Activated CD8-positive, alpha-beta memory T cell treated with anti-CD3 and anti-CD28 coated beads, Interleukin-2, amount 50 U/mL, for 4 hours (primary cell): ENCODE results near the gene TGFB1I1.
"Not testable (repeated sequence)": the region's sequence is repeated elsewhere in the genome, so short reads cannot be mapped to it uniquely, and the experiment has no call there.

ENCODE experiments used
- DNase-seq: peaks from one replicate; pipeline ENCODE4 v3.0.0-alpha.2; 2020

TGFB1I1 gene

DNA sequence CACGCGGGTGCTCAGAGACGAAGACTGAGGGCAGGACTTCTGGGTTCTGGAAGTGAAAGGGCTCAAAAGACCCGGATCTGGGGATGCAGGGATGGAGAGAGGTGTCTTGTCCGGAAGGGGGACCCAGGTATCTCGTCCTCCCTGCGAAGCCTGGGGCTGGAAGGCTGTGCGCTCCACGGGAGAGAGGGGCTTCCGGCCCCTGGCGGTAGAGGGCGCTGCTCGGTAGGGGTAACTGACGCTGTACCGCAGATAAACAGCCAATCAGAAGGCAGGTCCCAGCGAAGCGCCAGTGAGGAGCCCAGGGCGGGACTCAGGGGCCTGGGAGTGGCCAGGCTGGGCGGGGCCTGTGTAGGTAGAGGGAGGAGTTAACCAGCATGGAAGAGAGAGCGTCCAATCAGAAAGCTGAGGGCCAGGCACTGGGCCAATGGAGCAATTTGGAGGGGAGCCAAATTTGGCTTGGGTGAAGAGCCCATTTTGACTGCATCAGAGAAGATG lies 804 bp downstream of the TGFB1I1 start:
- no peak for DNase-seq

DNA sequence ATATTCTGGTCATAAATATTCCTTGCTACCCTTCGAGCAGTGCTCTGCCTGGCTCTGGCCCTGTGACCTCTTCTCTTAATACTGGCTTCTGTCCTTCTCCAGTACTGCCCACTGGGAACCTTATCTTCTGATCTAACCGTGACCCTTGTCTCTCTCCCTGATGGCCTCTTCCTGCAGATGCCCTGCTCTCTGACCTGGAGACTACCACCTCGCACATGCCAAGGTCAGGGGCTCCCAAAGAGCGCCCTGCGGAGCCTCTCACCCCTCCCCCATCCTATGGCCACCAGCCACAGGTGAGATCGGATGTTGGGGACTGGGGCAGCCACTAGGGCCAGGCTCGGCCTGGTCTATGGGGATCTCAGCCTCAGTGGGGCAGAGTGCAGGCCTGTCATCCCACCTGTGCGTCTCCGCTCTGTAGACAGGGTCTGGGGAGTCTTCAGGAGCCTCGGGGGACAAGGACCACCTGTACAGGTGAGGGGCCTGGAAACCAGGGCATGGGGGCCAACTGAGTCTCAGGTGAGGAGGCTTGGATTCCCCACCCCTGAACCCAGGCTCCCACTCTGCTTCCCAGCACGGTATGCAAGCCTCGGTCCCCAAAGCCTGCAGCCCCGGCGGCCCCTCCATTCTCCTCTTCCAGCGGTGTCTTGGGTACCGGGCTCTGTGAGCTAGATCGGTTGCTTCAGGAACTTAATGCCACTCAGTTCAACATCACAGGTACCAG lies 1.5 kb downstream of the TGFB1I1 start:
- no peak for DNase-seq

DNA sequence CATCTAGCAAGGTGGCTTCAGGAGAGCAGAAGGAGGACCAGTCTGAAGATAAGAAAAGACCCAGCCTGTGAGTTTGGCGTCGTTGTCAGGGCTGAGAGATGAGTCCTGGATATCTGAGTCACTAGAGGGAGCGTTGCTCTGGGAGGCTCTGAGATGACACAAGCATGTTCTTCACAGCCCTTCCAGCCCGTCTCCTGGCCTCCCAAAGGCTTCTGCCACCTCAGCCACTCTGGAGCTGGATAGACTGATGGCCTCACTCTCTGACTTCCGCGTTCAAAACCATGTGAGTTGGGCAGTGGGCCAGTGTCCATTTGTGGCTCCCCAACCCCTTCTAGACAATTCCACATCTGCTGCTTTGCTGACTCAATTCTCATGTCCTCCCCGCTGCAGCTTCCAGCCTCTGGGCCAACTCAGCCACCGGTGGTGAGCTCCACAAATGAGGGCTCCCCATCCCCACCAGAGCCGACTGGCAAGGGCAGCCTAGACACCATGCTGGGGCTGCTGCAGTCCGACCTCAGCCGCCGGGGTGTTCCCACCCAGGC lies 2.3 kb downstream of the TGFB1I1 start:
- no peak for DNase-seq

DNA sequence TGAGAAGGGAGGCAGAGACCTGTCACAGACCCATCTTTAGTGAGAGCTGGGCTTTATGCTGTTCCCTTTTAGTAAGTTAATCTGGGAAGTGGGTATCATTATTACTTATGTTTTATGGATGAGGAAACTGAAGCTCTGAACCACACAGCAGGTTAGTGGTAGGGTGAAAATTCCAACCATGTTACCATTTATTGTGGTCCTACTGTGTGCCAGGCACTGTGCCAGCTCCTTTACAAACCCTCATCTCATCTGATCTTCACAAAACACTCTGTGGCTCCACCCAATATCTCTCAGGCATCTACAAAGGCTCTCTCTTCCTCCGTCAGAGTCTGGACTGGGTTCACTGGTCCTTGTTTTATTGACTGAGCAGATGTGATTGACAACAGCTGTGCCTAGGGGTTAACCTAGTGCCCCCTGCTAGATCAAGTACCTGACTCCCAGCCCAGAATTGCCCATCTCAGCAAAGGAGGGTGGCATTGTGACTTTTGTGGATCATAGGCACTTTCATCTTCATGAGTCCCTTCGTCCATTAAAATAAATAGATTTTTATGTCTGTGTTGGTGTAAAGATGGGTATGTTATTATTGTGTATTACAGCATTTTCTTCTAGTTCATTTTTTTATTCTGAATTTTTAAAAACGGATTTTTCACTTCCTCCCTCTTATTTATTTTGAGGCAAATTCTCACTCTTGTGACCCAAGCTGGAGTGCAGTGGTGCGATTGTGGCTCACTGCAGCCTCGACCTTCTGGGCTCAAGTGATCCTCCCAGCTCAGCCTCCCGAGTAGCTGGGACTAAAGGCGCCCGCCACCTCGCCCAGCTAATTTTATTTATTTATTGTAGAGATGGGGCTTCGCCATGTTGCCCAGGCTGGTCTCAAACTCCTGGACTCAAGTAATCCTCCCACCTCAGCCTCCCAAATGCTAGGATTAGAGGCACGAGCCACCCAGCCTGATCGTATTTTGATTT lies 3.1 kb downstream of the TGFB1I1 start:
- no peak for DNase-seq

DNA sequence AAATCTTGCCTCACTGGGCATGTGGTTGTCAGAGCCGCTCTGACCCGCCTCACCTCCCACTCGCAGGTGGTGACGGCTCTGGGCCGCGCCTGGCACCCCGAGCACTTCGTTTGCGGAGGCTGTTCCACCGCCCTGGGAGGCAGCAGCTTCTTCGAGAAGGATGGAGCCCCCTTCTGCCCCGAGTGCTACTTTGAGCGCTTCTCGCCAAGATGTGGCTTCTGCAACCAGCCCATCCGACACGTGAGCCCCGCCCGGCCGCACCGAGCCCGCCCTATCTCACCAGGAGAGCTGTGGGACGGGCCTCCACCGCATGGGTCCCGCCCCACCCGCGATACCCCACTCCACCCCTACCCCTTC lies 4.0 kb downstream of the TGFB1I1 start:
- DNase-seq: no peak

DNA sequence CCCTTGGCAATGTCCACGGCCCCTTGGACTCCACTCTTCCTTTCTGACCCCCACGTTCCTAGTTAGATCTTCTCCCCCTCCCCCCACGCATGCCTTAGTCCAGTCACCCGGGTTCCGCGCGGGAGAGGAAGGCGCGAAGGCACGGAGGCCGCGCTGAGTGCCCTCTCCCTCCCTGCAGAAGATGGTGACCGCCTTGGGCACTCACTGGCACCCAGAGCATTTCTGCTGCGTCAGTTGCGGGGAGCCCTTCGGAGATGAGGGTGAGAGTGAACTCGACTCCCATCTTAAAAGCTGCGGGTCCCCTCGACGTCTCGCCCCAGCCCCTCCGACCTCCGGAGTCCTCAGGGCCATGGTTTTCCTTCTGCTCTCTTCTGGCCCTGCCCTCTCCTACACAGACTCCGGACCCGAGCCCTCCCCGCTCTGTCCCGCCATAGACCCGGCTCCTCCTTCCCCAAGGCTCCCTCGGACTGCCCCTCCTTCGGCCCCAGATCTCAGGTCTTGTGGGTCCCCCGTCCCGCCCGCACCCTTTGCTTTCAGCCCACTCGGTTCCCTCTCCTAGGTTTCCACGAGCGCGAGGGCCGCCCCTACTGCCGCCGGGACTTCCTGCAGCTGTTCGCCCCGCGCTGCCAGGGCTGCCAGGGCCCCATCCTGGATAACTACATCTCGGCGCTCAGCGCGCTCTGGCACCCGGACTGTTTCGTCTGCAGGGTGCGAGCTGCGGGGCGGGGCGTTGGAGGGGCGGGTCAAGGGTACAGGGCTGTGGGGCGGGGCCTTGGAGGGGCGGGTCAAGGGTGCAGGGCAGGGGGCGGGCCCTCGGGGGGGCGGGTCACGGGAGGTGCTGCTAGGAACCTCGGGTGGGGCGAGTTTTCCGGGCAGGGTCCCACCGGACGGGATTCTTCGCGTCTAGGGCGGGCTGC lies 4.6 kb downstream of the TGFB1I1 start:
- DNase-seq: peak; percentile 90

DNA sequence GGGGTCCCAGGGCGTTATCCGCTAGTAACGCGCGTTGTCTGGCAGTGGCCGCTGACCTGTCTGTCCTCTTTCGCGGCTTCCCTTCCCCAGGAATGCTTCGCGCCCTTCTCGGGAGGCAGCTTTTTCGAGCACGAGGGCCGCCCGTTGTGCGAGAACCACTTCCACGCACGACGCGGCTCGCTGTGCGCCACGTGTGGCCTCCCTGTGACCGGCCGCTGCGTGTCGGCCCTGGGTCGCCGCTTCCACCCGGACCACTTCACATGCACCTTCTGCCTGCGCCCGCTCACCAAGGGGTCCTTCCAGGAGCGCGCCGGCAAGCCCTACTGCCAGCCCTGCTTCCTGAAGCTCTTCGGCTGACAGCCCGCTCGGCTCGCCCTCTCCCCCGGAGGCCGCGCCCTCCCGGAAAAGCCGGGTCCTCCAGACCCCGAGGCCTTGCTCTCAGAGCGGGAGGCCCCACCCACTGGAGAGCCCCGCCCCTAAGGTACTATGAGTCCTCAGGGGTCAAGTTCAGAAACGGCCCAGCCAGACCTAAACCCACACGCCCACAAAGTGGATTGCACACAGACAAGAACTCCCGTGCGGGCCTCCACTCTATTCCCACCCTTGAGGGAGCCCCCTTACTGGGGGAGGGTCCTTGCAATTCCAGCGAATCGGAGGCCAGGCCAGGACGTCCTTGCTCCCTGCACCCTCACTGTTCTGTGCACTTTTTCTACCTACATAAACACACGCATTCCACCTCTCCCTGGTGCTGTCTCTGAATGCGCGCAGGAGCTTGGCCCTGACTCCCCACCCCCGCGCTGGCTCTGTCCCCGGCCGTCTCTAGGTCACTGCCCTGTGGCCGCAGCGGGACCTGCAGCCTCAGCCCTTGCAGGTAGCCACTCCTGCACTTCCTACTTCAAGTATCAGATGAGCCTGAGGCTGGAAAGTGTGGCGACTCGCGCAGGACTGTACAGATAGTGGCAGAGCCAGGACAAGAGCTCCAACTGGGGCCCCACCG lies 5.6 kb downstream of the TGFB1I1 start:
- DNase-seq: peak; percentile 43

DNA sequence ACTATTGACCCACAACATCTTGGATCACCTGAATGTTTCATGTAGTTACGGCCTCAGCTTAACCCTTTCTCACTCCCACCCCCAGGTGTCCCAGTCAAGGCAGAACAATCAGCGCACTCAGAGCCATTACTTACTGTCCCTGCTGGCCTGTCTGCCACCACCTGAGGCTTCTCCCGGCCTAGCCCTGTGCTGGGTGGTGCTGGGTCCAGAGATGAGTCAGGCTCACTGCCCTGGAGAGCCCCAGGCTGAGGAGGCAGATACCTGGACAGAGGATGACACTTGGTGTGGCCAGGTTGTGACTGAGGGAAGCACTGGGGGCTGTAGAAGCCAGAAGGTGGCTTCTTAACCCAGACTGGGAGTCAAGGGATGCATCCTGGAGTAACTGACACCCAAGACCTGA lies 7.0 kb downstream of the TGFB1I1 start:
- DNase-seq: no peak

DNA sequence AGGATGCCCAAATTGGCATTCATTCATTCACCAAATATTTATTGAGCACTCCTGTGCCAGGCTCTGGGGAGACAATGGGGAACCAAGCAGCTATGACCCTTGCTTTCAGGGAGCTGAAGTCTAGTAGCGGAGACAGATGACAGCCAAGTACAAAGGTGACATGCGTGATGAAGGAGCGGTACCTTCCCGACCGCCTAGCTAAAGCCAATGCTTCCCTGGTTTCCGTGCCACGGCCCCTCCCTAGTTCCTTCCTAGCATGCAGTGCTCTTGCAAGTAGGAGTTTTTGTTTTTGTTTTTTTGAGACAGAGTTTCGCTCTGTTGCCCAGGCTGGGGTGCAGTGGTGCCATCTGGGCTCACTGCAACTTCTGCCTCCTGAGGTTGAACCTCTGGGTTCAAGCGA lies 7.8 kb downstream of the TGFB1I1 start:
- DNase-seq: no peak

DNA sequence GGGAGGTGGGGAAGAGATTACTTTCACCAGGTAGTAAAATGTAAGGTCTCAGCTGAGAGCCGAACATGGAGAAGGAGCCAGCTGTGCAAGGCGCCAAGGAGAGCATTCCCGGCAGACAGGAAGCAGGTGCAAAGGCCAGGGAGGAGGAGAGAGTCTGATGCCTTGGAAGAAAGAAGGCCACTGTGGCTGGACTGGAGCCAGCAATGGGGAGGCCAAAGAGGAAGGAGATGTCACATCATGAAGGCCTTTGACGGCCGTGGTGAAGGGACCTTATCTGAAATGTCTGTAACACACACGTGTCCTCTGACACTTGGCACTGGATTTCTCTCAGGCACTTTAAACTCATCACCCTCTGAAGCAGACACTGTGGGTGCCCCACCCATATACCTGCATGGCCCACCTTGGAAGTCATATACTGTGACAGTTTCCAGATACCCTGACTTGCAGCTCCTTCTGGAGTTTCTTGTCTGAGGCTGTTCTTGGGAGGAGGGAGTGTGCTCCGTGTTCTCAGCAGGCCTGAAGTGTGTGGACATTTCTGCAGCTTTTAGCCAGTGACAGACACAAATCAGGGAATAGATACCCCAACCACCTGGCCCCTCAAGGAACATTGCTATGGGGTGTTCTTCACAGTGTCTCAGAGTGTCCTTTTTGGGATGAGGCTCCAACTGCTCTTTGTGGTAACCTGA lies 9.0 kb downstream of the TGFB1I1 start:
- no peak for DNase-seq

DNA sequence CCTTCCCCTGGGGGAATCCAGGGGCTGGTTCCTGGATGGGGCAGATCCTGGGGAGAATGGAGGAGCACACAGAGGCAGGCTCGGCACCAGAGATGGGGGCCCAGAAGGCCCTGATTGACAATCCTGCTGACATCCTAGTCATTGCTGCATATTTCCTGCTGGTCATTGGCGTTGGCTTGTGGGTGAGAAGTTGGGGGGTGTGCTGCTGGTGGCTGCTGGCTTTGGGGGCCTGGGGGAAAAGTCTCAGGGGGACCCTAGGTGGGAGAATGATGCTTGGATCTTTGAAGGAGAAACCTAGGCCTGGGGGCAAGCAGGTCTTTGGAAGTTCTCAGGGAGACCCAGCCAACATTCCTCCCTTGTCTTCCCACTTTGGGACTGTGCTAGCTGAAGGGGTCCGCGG lies 11.1 kb downstream of the TGFB1I1 start, which contains the start of gene SLC5A2:
Gene SLC5A2 (plus strand): TSS at position 43 of the 400 bp plus-strand sequence. CDS start 14 bp downstream, at position 57.
- no peak for DNase-seq

DNA sequence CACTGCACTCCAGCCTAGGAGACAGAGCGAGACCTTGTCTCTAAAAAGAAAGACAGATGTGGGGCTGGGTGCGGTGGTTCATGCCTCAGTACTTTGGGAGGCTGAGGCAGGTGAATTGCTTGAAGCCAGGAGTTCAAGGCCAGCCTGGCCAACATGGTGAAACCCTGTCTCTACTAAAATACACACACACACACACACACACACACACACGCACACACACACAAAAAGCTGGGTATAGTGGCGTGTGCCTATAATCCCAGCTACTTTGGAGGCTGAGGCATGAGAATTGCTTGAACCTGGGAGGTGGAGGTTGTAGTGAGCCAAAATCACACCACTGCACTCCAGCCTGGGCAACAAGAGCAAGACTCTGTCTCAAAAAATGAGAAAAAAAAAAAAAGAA lies 12.1 kb downstream of the TGFB1I1 start:
- not testable (repeated sequence) for DNase-seq

DNA sequence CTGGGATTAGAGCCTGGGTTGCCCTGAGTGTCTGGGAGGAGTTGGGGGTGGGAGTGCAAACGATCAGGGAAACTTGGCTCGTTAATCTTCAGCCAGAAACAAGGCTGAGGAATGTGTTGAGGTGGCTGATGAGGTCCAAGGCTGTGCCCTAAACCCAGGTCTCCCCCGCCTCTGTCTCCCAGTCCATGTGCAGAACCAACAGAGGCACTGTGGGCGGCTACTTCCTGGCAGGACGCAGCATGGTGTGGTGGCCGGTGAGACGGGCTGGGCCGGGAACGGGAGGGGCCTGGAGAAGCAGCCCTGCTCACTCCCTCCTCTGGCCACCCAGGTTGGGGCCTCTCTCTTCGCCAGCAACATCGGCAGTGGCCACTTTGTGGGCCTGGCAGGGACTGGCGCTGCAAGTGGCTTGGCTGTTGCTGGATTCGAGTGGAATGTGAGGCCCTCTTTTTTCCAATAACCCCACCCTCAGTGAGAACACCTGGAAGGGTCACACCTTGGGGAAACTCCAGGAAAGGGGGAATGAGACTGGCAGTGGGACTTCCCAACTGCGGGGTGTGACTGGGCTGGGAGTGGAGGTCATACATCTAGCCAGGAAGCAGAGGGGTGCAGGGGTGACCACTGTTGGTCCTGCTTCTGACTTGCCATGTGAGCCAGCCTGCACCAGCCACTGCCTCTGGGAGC lies 12.7 kb downstream of the TGFB1I1 start:
- DNase-seq: no peak

DNA sequence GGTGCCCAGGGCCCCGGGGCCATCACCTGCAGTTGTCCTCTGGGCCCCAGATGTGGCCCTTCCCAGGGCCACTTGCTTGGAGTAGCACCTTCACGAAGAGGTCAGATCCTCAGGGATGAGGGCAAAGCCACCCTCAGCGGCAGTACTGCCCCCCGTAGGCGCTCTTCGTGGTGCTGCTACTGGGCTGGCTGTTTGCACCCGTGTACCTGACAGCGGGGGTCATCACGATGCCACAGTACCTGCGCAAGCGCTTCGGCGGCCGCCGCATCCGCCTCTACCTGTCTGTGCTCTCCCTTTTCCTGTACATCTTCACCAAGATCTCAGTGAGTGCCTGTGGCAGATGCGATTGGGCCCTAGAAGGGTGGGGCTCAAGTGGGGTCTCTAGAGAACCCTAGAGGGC lies 13.6 kb downstream of the TGFB1I1 start:
- no peak for DNase-seq

DNA sequence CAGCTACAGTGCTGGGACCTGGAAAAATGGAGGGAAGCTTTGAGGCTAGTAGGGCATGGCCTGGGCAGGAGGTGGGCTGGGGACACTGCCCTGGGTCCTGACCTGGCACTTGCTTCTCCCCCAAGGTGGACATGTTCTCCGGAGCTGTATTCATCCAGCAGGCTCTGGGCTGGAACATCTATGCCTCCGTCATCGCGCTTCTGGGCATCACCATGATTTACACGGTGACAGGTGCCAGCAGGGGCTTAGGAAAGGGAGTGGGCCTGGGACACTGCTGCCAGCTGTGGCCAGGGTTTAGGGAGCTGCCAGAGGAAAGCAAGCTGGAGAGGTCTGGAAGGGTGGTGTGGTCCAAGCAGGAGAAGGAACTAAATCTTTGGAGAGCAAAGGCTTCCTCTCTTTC lies 14.1 kb downstream of the TGFB1I1 start:
- no peak for DNase-seq

DNA sequence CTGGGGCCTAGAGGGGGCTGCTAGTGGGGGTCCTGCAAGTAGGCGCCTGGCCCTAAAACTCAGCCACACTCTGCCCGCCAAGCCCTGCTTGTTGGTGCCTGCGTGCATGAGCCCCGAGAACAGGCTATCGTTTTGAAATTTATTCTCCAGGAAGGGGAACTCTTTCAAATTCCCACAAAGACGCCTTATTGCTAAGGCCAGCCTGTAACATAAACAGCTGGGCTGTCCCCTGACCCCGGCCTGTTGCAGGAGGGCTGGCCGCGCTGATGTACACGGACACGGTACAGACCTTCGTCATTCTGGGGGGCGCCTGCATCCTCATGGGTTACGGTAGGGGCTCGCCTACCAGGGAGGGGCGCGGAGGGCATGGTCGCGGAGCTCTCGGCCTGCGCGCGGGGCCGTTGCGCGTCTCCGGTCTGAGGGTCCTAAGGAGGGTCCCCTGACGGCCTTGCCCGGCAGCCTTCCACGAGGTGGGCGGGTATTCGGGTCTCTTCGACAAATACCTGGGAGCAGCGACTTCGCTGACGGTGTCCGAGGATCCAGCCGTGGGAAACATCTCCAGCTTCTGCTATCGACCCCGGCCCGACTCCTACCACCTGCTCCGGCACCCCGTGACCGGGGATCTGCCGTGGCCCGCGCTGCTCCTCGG lies 15.2 kb downstream of the TGFB1I1 start:
- DNase-seq: no peak

DNA sequence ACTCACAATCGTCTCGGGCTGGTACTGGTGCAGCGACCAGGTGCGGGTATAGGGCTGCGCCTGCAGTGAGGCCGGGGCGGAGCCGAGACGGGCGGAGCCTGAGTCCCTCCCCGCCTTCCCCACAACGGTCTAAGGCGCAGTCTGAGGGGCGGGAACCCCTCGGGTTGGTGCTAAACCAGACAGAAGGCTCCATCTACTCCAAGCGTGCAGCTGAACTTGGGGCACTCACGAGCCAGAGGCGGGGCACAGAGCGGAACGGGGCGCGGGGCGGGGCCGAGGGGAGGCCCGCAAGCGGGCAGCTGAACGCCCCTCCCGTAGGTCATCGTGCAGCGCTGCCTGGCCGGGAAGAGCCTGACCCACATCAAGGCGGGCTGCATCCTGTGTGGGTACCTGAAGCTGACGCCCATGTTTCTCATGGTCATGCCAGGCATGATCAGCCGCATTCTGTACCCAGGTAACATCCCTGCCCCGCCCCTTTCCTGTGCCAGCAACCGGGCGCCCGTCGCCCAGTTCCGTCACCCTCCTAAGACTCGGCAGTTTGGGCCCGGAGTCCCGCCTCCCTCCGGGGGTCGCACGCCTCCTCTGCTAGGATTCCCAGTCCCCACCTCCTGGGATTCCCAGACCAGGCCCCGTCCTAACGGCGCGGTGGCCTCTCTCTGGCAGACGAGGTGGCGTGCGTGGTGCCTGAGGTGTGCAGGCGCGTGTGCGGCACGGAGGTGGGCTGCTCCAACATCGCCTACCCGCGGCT lies 15.9 kb downstream of the TGFB1I1 start:
- DNase-seq: peak; percentile 76

DNA sequence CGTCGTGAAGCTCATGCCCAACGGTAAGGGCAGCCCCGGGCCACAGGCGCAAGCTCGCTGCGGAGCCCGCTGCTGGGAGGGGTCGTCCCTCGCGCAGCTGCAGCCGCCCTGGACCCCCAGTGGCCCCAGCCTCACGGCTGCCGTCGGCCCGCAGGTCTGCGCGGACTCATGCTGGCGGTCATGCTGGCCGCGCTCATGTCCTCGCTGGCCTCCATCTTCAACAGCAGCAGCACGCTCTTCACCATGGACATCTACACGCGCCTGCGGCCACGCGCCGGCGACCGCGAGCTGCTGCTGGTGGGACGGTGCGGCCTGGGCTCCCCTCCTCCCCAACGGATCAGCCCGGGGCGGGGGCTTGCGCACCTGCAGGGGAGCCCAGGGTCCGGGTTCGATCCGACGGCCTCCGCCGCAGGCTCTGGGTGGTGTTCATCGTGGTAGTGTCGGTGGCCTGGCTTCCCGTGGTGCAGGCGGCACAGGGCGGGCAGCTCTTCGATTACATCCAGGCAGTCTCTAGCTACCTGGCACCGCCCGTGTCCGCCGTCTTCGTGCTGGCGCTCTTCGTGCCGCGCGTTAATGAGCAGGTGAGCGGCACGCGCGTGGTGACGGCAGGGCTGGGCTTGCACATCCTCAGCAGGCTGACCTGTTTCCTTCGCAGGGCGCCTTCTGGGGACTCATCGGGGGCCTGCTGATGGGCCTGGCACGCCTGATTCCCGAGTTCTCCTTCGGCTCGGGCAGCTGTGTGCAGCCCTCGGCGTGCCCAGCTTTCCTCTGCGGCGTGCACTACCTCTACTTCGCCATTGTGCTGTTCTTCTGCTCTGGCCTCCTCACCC lies 16.7 kb downstream of the TGFB1I1 start:
- DNase-seq: no peak
